K562 (cell line): Measurements from ENCODE around the gene SKAP2. TPM values are rescaled to one million over a fixed set of nuclear protein-coding genes. Genes with fewer than 3 reads are reported as not detected.
A peak's percentile ranks its signal among the peaks of the same experiment; 100 is the strongest.

Experiments used
- ATAC-seq: fragments of 200-7000 bp; cut with Tn5 transposase; 3 replicates; pipeline ENCODE4 v1.9.1; 2020; ENCODE audit warnings: moderate library complexity
- BruUV-seq: library from RNA; stranded (reverse); fragments of 400-500 nt; replicated peaks from 2 replicates; lab custom pipeline; 2021; lab: Mats Ljungman, UMichigan
- CTCF ChIA-PET: fragments of 300-600 bp; formaldehyde crosslinking; extraction: SDS; loops from one replicate; lab custom pipeline; 2021; ENCODE audit warnings: low intra/inter-chr PET ratio; lab: Yijun Ruan, JAX
- POLR2A ChIA-PET: fragments of 300-600, 350-650 bp; sonication (Branson Sonifier 250); formaldehyde crosslinking; extraction: SDS; loops from one replicate; lab custom pipeline; 2021; ENCODE audit warnings: antibody characterized with exemption, inconsistent platforms; lab: Yijun Ruan, JAX
- DNase-seq, 4 experiments: peaks; one replicate each; pipeline versions ENCODE4 v3.0.0 to v3.0.0-alpha.2; 2011 to 2018; ENCODE audit warnings: low spot score in 3 of 4, mixed read lengths in 3 of 4; ENCODE audit errors: extremely low read depth in 1 of 4
- FAIRE-seq: peaks from 2 replicates; lab custom pipeline; 2011; peaks lifted over from hg19 to GRCh38; lab: Jason Lieb, UNC
- H2AFZ ChIP-seq: 2 replicates; pipeline ENCODE4 v1.6.0; 2011; ENCODE audit warnings: low read depth, low read length, control low read depth, inconsistent platforms
- H3K27ac ChIP-seq: fragments of 200-600 bp; 3 replicates; pipeline ENCODE4 v1.8.0; 2011; ENCODE audit warnings: low read depth, mild to moderate bottlenecking, control low read depth, inconsistent platforms, low read length, moderate library complexity, mixed read lengths; ENCODE audit errors: extremely low read depth
- H3K27me3 ChIP-seq, 2 experiments: fragments of 300-600 bp in 1 of 2; 2 replicates in 1 of 2; 3 replicates in 1 of 2; pipeline versions ENCODE4 v1.6.0 to v1.8.0; 2011; ENCODE audit warnings: inconsistent platforms in 2 of 2, low read length in 2 of 2, mild to moderate bottlenecking in 1 of 2, mixed read lengths in 1 of 2, moderate library complexity in 1 of 2; ENCODE audit not compliant: control insufficient read depth in 2 of 2, insufficient read depth in 2 of 2
- H3K36me3 ChIP-seq: fragments of 300-600 bp; 3 replicates; pipeline ENCODE4 v1.8.0; 2011; ENCODE audit warnings: mild to moderate bottlenecking, low read length, inconsistent platforms; ENCODE audit not compliant: control insufficient read depth, insufficient read depth
- H3K4me1 ChIP-seq, 2 experiments: fragments of 200-600 bp in 1 of 2; replicated peaks in 1 of 2; 2 replicates in 1 of 2; 3 replicates in 1 of 2; pipeline versions ENCODE4 v1.5.1 to v1.8.0; 2011; ENCODE audit warnings: inconsistent platforms in 2 of 2, low read length in 2 of 2, mild to moderate bottlenecking in 1 of 2, mixed read lengths in 1 of 2, moderate library complexity in 1 of 2; ENCODE audit not compliant: control insufficient read depth in 2 of 2, insufficient read depth in 2 of 2
- H3K4me2 ChIP-seq: 2 replicates; pipeline ENCODE4 v1.6.1; 2011; ENCODE audit warnings: low read length, control low read depth, inconsistent platforms, mixed read lengths; ENCODE audit not compliant: insufficient read depth
- H3K4me3 ChIP-seq: fragments of 200-600 bp; sonication (generic), shearing (Covaris generic); 2 replicates; pipeline ENCODE4 v1.5.1; 2016; ENCODE audit warnings: control low read depth, inconsistent platforms
- H3K79me2 ChIP-seq: fragments of 200-600 bp; 3 replicates; pipeline ENCODE4 v1.8.0; 2011; ENCODE audit warnings: low read length, inconsistent platforms; ENCODE audit not compliant: control insufficient read depth, insufficient read depth
- H3K9ac ChIP-seq, 2 experiments: 2 replicates each; pipeline versions ENCODE4 v1.6.0 to v1.6.1; 2011; ENCODE audit warnings: low read depth in 2 of 2, low read length in 2 of 2, control low read depth in 1 of 2, inconsistent platforms in 1 of 2, mild to moderate bottlenecking in 1 of 2, mixed read lengths in 1 of 2; ENCODE audit not compliant: insufficient read depth in 1 of 2
- H3K9me1 ChIP-seq: one replicate; pipeline ENCODE4 v1.6.0; 2011; ENCODE audit warnings: inconsistent platforms, mild to moderate bottlenecking, low read length, moderate library complexity; ENCODE audit not compliant: control insufficient read depth, insufficient read depth
- H3K9me3 ChIP-seq: replicated peaks from 2 replicates; pipeline ENCODE4 v1.5.1; 2011; ENCODE audit warnings: low read depth, low read length, inconsistent platforms; ENCODE audit not compliant: control insufficient read depth, insufficient read depth
- H4K20me1 ChIP-seq: replicated peaks from 2 replicates; pipeline ENCODE4 v1.6.1; 2011; ENCODE audit warnings: low read length, inconsistent platforms, mixed read lengths; ENCODE audit not compliant: control insufficient read depth, insufficient read depth
- DLX4 ChIP-seq: fragments of 250-450 bp; sonication (Bioruptor Pico); IDR thresholded peaks from 2 replicates; pipeline ENCODE4 v1.6.1; 2021; ENCODE audit warnings: mild to moderate bottlenecking
- GABPA ChIP-seq: fragments of 200-800 bp; sonication (Bioruptor generic); conservative IDR thresholded peaks from 2 replicates; pipeline ENCODE4 v1.6.1; 2016; ENCODE audit warnings: low read depth, missing genetic modification characterization, missing compliant biosample characterization
- HNRNPLL ChIP-seq: fragments of 200-400 bp; formaldehyde crosslinking; IDR thresholded peaks from 2 replicates; pipeline ENCODE4 v1.6.1; 2017; ENCODE audit warnings: low read length, low read depth, mild to moderate bottlenecking; ENCODE audit not compliant: poor library complexity, severe bottlenecking
- HSF4 ChIP-seq: fragments of 250-450 bp; sonication (Bioruptor Pico); IDR thresholded peaks from 2 replicates; pipeline ENCODE4 v2.1.2; 2022; ENCODE audit warnings: mild to moderate bottlenecking, moderate library complexity, borderline replicate concordance
- MAFF ChIP-seq: IDR thresholded peaks from 2 replicates; pipeline ENCODE4 v1.6.1; 2012; ENCODE audit warnings: low read length, improper control_type of control experiment
- NCOA6 ChIP-seq: fragments of 450-650 bp; IDR thresholded peaks from 2 replicates; pipeline ENCODE4 v1.6.1; 2017; ENCODE audit warnings: mild to moderate bottlenecking
- NFIC ChIP-seq: fragments of 450-650 bp; IDR thresholded peaks from 2 replicates; pipeline ENCODE4 v1.6.1; 2017; ENCODE audit warnings: mild to moderate bottlenecking, inconsistent platforms
- PHB ChIP-seq: fragments of 250-450 bp; sonication (Bioruptor Pico); IDR thresholded peaks from 2 replicates; pipeline ENCODE4 v1.5.0; 2021
- SMC3 ChIP-seq: conservative IDR thresholded peaks from 2 replicates; pipeline ENCODE4 v1.6.1; 2011; ENCODE audit warnings: low read depth, low read length, improper control_type of control experiment; ENCODE audit not compliant: insufficient read depth
- ZBED1 ChIP-seq: IDR thresholded peaks from 2 replicates; pipeline ENCODE4 v1.6.1; 2014
- ZBTB34 ChIP-seq: fragments of 250-450 bp; sonication (Bioruptor Pico); IDR thresholded peaks from 2 replicates; pipeline ENCODE4 v1.8.0; 2021; ENCODE audit warnings: mild to moderate bottlenecking, moderate library complexity
- ZNF23 ChIP-seq: fragments of 250-450 bp; sonication (Bioruptor Pico); IDR thresholded peaks from 2 replicates; pipeline ENCODE4 v1.4.0; 2020; ENCODE audit warnings: mild to moderate bottlenecking
- ZNF639 ChIP-seq, 2 experiments: fragments of 200-800 bp in 1 of 2; sonication (Bioruptor generic) in 1 of 2; sonication (generic) in 1 of 2; formaldehyde crosslinking in 1 of 2; IDR thresholded peaks in 1 of 2; conservative IDR thresholded peaks in 1 of 2; 2 replicates each; pipeline versions ENCODE4 v1.5.0 to v1.6.1; 2016 to 2020; ENCODE audit warnings: missing compliant biosample characterization in 1 of 2, missing genetic modification characterization in 1 of 2, missing genetic modification reagents in 1 of 2
- ZNF644 ChIP-seq: fragments of 200-800 bp; sonication (Bioruptor generic); IDR thresholded peaks from 2 replicates; pipeline ENCODE4 v1.6.1; 2016; ENCODE audit warnings: low read depth, missing genetic modification characterization, missing compliant biosample characterization
- WGBS: fragments of 100-300 bp; shearing (Covaris generic); methylation state at CpG from one replicate; pipeline ENCODE4 v1.1.6; 2016; ENCODE audit warnings: low coverage, mixed read lengths; ENCODE audit not compliant: insufficient coverage; ENCODE audit errors: missing lambda C conversion rate; 5-methylcytosine and 5-hydroxymethylcytosine counted together
- in situ Hi-C: fragments of 300-500 bp; cut with MboI; formaldehyde crosslinking; loops from 4 replicates; pipeline ENCODE4 v1.15.0; 2018; ENCODE audit warnings: inconsistent platforms, mixed read lengths
- intact Hi-C: fragments of 100-400 bp; cut with micrococcal nuclease; formaldehyde crosslinking; loops from 2 replicates; pipeline ENCODE4 v1.14.2; 2022
- polyA plus RNA-seq, 8 experiments: library from polyadenylated mRNA; depleted of rRNA in 4 of 8; stranded (reverse) in 5 of 8; unstranded in 3 of 8; fragments of >200 nt; fragmentation: Nextera tagmentation in 2 of 8; fragmentation: Illumina TruSeq in 1 of 8; extraction: Ambion mirVana in 2 of 8; extraction: Trizol in 1 of 8; gene quantifications; 2 replicates each; pipeline versions ENCODE4 v1.2.1 to v1.2.3, GENCODE V29; 2011 to 2014; ENCODE audit warnings: inconsistent platforms in 1 of 8, missing spikeins in 1 of 8
- total RNA-seq, 7 experiments: library from RNA; depleted of rRNA in 6 of 7; stranded (reverse); fragments of >200 nt in 6 of 7; fragmentation: Illumina TruSeq in 2 of 7; extraction: Trizol in 2 of 7; gene quantifications; 2 replicates each; pipeline versions ENCODE4 v1.2.1 to v1.2.3, GENCODE V29; 2011 to 2021; ENCODE audit warnings: low replicate concordance in 1 of 7

Gene SKAP2
- total and polyA plus RNA-seq, 9 of the 15 experiments (the other 6 are each of a cell fraction or from before 2014, with no cell fraction given) = 4.2 to 11.7 (median 8.3) TPM

GRCh38 chr7:26787701-26788100 lies 76.7 kb downstream of the SKAP2 start:
- in situ Hi-C loops (no loop called here), intact Hi-C loops (no loop called here)
- Histone ChIP-seq H3K4me3 (no peak overlapping the region), H3K79me2 (no peaks in the 10 kb centered on the region), H3K4me1 (no peaks in the 10 kb centered on the region), H3K9me3 (no peaks in the 10 kb centered on the region), H3K4me2 (no peak overlapping the region), H3K27me3 (peaks cover 0 to 11% of the 10 kb centered on the region in 2 experiments; a peak in 2 of 5 replicates), H2AFZ (no peak overlapping the region), H3K27ac (no peak overlapping the region), H3K36me3 (no peaks in the 10 kb centered on the region), H4K20me1 (no peaks in the 10 kb centered on the region; the same call in 1 of the 2 replicates), H3K9ac (no peak overlapping the region), H3K9me1 (no peaks in the 10 kb centered on the region)
- no peak for TF ChIP-seq MAFF
- TF ChIP-seq NFIC = peak; percentile 58
- no peak for ATAC-seq
- ChIA-PET CTCF (no interaction called here), POLR2A (interaction anchor here (0.7 kb wide), 1 partner anchor 17 kb away, joined by 3 read pairs; no protein-coding TSS in a partner anchor)
- BruUV-seq = no TSS peak
- WGBS = 13% methylated on average over 6 of the region's 6 CpGs
- no peak for DNase-seq
- no peak for FAIRE-seq

GRCh38 chr7:26784118-26784517 lies 80.3 kb downstream of the SKAP2 start:
- POLR2A ChIA-PET = no interaction called here
- no peak for FAIRE-seq
- no TSS peak for BruUV-seq
- H3K36me3 ChIP-seq = no peaks in the 10 kb centered on the region
- no peaks in the 10 kb centered on the region for H3K9me3 ChIP-seq
- DNase-seq = no peak
- H3K27ac ChIP-seq = no peak overlapping the region
- intact Hi-C loops (no loop called here), in situ Hi-C loops (no loop called here)
- 12% methylated on average over 3 of the region's 3 CpGs for WGBS
- no peak overlapping the region for H2AFZ ChIP-seq
- no peaks in the 10 kb centered on the region for H3K9me1 ChIP-seq
- CTCF ChIA-PET = no interaction called here
- ATAC-seq = no peak
- no peaks in the 10 kb centered on the region; the same call in 1 of the 2 replicates for H4K20me1 ChIP-seq
- no peak overlapping the region for H3K9ac ChIP-seq
- H3K27me3 ChIP-seq = peaks cover 0 to 11% of the 10 kb centered on the region in 2 experiments; a peak in 2 of 5 replicates
- H3K4me2 ChIP-seq = no peak overlapping the region
- no peaks in the 10 kb centered on the region for H3K4me1 ChIP-seq
- H3K79me2 ChIP-seq = no peaks in the 10 kb centered on the region
- no peak overlapping the region for H3K4me3 ChIP-seq
- TF ChIP-seq ZNF639 (CRISPR knock-in tag; conservative IDR thresholded peaks at IDR 0.05 in 1 of 2, IDR thresholded peaks at IDR 0.05 in 1 of 2) = no peak
- no peak for TF ChIP-seq ZNF23 (CRISPR knock-in tag)
- TF ChIP-seq NCOA6 = no peak
- no peak for TF ChIP-seq SMC3
- TF ChIP-seq DLX4 (CRISPR knock-in tag) = no peak
- no peak for TF ChIP-seq ZBTB34
- TF ChIP-seq HNRNPLL = no peak
- no peak for TF ChIP-seq PHB (CRISPR knock-in tag)
- TF ChIP-seq ZNF644 (tag) = no peak
- no peak for TF ChIP-seq GABPA (tag)
- no peak for TF ChIP-seq HSF4 (CRISPR knock-in tag)
- no peak for TF ChIP-seq ZBED1
